C4-2B (cell line): ENCODE data around the gene SLAMF8.

Source experiments
- H3K27ac ChIP-seq: fragments of 450-650 bp; 2 replicates; pipeline ENCODE4 v1.5.1; 2017
- CTCF ChIP-seq: fragments of 450-650 bp; conservative IDR thresholded peaks from 2 replicates; pipeline ENCODE4 v1.5.1; 2017; ENCODE audit warnings: mild to moderate bottlenecking
- ZFX ChIP-seq: fragments of 450-650 bp; IDR thresholded peaks from 2 replicates; pipeline ENCODE4 v1.6.1; 2017

The SLAMF8 gene

DNA sequence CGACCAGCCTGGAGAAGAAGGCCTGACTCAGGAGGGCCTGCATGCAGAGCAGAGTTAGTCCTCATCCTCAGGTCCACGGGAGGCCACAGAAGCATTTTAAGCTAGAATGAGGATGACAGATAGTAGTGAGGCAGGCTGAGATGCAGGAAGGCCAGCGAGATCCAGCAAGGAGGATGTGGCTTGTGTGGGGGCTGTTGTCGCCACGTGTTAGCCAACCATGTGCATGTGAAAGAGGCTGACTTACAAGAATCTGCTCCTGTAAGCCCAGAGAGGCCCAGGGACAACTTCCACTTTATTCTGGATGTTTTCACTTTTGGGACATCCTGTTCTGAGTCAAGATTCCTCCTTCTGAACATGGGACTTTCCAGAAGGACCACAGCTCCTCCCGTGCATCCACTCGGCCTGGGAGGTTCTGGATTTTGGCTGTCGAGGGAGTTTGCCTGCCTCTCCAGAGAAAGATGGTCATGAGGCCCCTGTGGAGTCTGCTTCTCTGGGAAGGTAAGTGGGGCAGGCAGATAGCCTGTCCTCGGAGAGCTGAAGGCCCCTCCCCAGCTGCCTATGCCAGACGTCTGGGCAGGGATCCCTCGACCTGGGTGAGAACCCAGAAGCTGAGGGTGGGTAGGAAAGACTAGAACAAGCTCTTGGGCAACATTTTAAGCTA lies at the start of gene SLAMF8:
Gene SLAMF8 (plus strand): TSS at position 433 of the 661 bp plus-strand sequence. CDS start 26 bp downstream, at position 459.
- no peak for TF ChIP-seq CTCF
- TF ChIP-seq ZFX = no peak
- no peak within 1 kb of the TSS for H3K27ac ChIP-seq

DNA sequence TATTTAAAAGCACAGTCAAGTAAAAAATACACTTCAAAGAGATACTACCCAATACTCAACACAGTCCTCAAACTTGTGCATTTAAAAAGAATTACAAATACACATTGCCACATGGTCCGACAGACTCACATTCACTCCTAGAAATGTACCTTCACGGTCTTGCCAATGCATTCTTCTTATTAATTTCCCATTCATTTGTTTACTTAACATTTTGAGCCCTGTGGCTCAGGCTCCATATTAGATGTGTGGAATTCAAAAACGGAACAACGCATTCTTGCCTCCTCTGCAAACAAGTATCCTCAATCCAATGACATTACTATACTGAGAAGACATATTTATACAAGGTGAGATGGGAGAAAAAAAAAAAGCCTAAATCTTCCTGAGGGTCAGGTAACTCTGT lies 48.4 kb upstream of the SLAMF8 start:
- no peak overlapping the region for H3K27ac ChIP-seq
- TF ChIP-seq ZFX (no peak), CTCF (no peak)

DNA sequence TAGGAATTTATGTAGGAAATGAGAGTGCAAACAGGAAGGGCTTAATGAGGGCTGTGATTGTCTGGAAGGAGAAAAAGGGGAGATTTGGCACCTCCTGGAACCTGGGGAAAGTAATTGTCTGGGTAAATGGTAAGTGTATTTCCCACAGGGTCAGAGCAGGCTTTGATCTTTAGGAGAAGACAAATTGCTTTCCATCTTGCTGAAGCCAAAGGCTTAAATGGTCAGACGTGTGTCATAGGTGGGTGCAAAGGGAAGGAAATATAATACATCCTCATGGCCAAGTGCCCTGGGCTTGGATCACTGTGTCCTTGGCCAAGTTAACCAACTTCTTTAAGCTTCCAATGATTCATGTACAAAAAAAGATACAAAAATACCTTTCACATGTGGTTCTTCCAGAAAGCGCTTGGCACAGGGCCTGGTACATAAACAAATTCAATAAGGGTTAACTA lies 47.2 kb upstream of the SLAMF8 start:
- H3K27ac ChIP-seq = peak overlapping the region; percentile 48; the same call in 1 of the 2 replicates
- no peak for TF ChIP-seq CTCF
- TF ChIP-seq ZFX = no peak

DNA sequence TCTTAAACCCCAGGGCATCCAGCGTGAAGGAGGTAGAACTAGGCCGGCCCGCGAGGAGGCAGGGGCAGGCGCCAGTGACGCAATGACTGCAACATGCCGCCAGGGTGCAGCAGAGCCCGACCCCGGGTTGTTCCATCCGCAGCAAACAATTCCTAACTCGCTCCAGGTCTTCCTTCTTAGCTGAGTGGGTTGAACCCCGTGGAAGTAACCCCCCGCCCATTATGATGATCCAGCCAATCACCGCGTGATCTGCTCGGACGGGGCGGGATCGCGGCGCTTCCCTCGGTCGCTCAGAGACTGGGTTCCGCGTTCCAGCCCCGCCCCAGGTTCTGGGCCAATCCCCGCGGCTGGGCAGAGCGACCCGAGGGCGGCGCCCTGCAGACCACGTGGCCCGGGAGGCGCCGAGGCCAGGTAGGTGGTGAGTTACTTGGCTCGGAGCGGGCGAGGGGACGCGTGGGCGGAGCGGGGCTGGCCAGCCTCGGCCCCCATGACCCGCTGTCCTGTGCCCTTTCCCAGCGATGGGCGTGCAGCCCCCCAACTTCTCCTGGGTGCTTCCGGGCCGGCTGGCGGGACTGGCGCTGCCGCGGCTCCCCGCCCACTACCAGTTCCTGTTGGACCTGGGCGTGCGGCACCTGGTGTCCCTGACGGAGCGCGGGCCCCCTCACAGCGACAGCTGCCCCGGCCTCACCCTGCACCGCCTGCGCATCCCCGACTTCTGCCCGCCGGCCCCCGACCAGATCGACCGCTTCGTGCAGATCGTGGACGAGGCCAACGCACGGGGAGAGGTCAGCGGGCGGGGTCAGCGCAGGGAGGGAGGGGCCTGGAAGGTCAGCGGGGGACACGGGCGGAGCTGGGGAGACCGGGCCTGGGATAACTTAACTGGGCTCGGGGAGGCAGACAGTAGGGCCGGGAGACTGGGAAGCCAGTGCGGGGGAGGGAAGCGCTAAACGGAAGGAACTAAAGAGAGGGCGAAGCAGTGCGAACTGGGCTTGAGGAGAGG lies 45.8 kb upstream of the SLAMF8 start, which contains the start of gene DUSP23:
Gene DUSP23 (plus strand): TSS at position 380 of the 1,000 bp plus-strand sequence. CDS start 139 bp downstream, at position 519.
- TF ChIP-seq CTCF (peak; percentile 87), ZFX (no peak; the same call in 1 of the 2 replicates)
- H3K27ac ChIP-seq = peak within 1 kb of the TSS; percentile 72

DNA sequence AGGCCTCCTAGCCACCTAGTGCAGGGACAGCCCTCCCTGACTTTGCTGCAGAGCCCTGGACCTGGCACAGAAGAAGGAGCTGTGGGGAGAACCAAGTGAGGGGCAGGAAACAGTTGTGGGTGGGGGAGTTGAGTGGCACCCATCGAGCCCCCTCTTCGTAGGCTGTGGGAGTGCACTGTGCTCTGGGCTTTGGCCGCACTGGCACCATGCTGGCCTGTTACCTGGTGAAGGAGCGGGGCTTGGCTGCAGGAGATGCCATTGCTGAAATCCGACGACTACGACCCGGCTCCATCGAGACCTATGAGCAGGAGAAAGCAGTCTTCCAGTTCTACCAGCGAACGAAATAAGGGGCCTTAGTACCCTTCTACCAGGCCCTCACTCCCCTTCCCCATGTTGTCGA lies 44.7 kb upstream of the SLAMF8 start:
- TF ChIP-seq CTCF (no peak), ZFX (no peak)
- peak overlapping the region; percentile 72 for H3K27ac ChIP-seq

GRCh38 chr1:159783724-159784123 lies 42.9 kb upstream of the SLAMF8 start:
- H3K27ac ChIP-seq = no peak overlapping the region
- TF ChIP-seq ZFX (no peak), CTCF (no peak)
